Caco-2 (cell line): ENCODE data around the gene KIF17. TPM values are rescaled to one million over a fixed set of nuclear protein-coding genes. Genes with fewer than 3 reads are reported as not detected.

Experiments used
- BruUV-seq: library from RNA; stranded (reverse); fragments of 400-500 nt; replicated peaks from 2 replicates; lab custom pipeline; 2021; lab: Mats Ljungman, UMichigan
- CTCF ChIA-PET: fragments of 300-600 bp; sonication (Branson Sonifier 250); formaldehyde crosslinking; loops from one replicate; lab custom pipeline; 2022; ENCODE audit warnings: antibody characterized with exemption; lab: Charles Lee
- POLR2A ChIA-PET: fragments of 300-600 bp; sonication (Branson Sonifier 250); formaldehyde crosslinking; loops from one replicate; lab custom pipeline; 2022; ENCODE audit warnings: antibody characterized with exemption; lab: Charles Lee
- DNase-seq, 2 experiments: peaks; one replicate each; pipeline versions ENCODE4 v3.0.0 to v3.0.0-alpha.2; 2020 to 2022
- H3K27me3 ChIP-seq: replicated peaks from 2 replicates; pipeline ENCODE4 v1.6.0; 2011; ENCODE audit warnings: low read length; ENCODE audit not compliant: control insufficient read depth, insufficient read depth
- H3K36me3 ChIP-seq: 2 replicates; pipeline ENCODE4 v1.5.1; 2011; ENCODE audit warnings: low read length; ENCODE audit not compliant: control insufficient read depth, insufficient read depth
- H3K4me1 ChIP-seq: fragments of 250-450 bp; sonication (Bioruptor Pico); 2 replicates; pipeline ENCODE4 v1.5.1; 2020; ENCODE audit warnings: mild to moderate bottlenecking
- H3K4me3 ChIP-seq: 2 replicates; pipeline ENCODE4 v1.5.1; 2011; ENCODE audit warnings: low read depth, mild to moderate bottlenecking, control low read depth, low read length
- H3K9me3 ChIP-seq: fragments of 250-450 bp; sonication (Bioruptor Pico); 2 replicates; pipeline ENCODE4 v1.5.1; 2020; ENCODE audit warnings: mild to moderate bottlenecking, moderate library complexity
- H3K27ac Mint-ChIP-seq: one replicate; pipeline ENCODE4 v1.8.0; 2022; ENCODE audit warnings: mixed read lengths; ENCODE audit not compliant: unreplicated experiment
- H3K27me3 Mint-ChIP-seq: one replicate; pipeline ENCODE4 v1.8.0; 2022; ENCODE audit warnings: mixed read lengths; ENCODE audit not compliant: insufficient read depth, unreplicated experiment
- H3K36me3 Mint-ChIP-seq: one replicate; pipeline ENCODE4 v1.8.0; 2022; ENCODE audit warnings: mild to moderate bottlenecking, mixed read lengths; ENCODE audit not compliant: insufficient read depth, unreplicated experiment
- H3K4me1 Mint-ChIP-seq: one replicate; pipeline ENCODE4 v1.8.0; 2022; ENCODE audit warnings: low read depth, mixed read lengths; ENCODE audit not compliant: unreplicated experiment
- H3K4me3 Mint-ChIP-seq: one replicate; pipeline ENCODE4 v1.8.0; 2022; ENCODE audit warnings: mild to moderate bottlenecking, moderate library complexity, mixed read lengths; ENCODE audit not compliant: unreplicated experiment
- H3K9me3 Mint-ChIP-seq: one replicate; pipeline ENCODE4 v1.8.0; 2022; ENCODE audit warnings: mixed read lengths; ENCODE audit not compliant: unreplicated experiment
- intact Hi-C: fragments of 100-400 bp; cut with micrococcal nuclease; formaldehyde crosslinking; loops from one replicate; pipeline ENCODE4 v1.10.0; 2022; ENCODE audit not compliant: unreplicated experiment
- total RNA-seq: library from RNA; stranded (reverse); gene quantifications from 2 replicates; pipeline ENCODE4 v1.2.3, GENCODE V29; 2022
- TF ChIP-seq, protein P1 (sequence below), 2 experiments: fragments of 200-600 bp in 1 of 2; IDR thresholded peaks; 1 replicate in 1 of 2; 2 replicates in 1 of 2; pipeline versions ENCODE4 v1.5.1 to v1.8.0; 2011 to 2022; ENCODE audit warnings: antibody characterized with exemption in 1 of 2, control low read depth in 1 of 2, inconsistent platforms in 1 of 2, low read depth in 1 of 2, low read length in 1 of 2, mild to moderate bottlenecking in 1 of 2, moderate library complexity in 1 of 2; ENCODE audit not compliant: insufficient read depth in 1 of 2, severe bottlenecking in 1 of 2, unreplicated experiment in 1 of 2

Gene KIF17
- total RNA-seq, 1 experiment from 2014 or later, result 1.5 TPM

GRCh38 chr1:20684050-20684620 is 33.7 kb downstream of the KIF17 start:
- Histone ChIP-seq H3K4me1 (no peaks in the 10 kb centered on the region), H3K9me3 (no peaks in the 10 kb centered on the region), H3K4me3 (no peak overlapping the region), H3K36me3 (no peaks in the 10 kb centered on the region), H3K27me3 (no peaks in the 10 kb centered on the region)
- POLR2A ChIA-PET, result no interaction called here
- Mint-ChIP-seq H3K36me3 (no peaks in the 10 kb centered on the region), H3K9me3 (no peaks in the 10 kb centered on the region), H3K27ac (no peak overlapping the region), H3K27me3 (no peaks in the 10 kb centered on the region), H3K4me1 (no peaks in the 10 kb centered on the region), H3K4me3 (no peak overlapping the region)
- intact Hi-C loops, result no loop called here
- TF ChIP-seq, protein P1, sequence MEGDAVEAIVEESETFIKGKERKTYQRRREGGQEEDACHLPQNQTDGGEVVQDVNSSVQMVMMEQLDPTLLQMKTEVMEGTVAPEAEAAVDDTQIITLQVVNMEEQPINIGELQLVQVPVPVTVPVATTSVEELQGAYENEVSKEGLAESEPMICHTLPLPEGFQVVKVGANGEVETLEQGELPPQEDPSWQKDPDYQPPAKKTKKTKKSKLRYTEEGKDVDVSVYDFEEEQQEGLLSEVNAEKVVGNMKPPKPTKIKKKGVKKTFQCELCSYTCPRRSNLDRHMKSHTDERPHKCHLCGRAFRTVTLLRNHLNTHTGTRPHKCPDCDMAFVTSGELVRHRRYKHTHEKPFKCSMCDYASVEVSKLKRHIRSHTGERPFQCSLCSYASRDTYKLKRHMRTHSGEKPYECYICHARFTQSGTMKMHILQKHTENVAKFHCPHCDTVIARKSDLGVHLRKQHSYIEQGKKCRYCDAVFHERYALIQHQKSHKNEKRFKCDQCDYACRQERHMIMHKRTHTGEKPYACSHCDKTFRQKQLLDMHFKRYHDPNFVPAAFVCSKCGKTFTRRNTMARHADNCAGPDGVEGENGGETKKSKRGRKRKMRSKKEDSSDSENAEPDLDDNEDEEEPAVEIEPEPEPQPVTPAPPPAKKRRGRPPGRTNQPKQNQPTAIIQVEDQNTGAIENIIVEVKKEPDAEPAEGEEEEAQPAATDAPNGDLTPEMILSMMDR (IDR thresholded peaks at IDR 0.05; ENCODE audit: insufficient read depth in 1 of 2, low read depth in 1 of 2, low read length in 1 of 2, severe bottlenecking in 1 of 2, unreplicated experiment in 1 of 2), result no peak
- CTCF ChIA-PET, result no interaction called here
- DNase-seq, result no peak
- no TSS peak for BruUV-seq

- TF ChIP-seq, protein P1 (IDR thresholded peaks at IDR 0.05; ENCODE audit: insufficient read depth in 1 of 2, low read depth in 1 of 2, low read length in 1 of 2, severe bottlenecking in 1 of 2, unreplicated experiment in 1 of 2), result no peak
- H3K9me3 ChIP-seq, result no peaks in the 10 kb centered on the region
- H3K36me3 ChIP-seq, result no peaks in the 10 kb centered on the region
- Mint-ChIP-seq H3K27ac (no peak overlapping the region), H3K36me3 (no peaks in the 10 kb centered on the region), H3K4me1 (no peaks in the 10 kb centered on the region), H3K27me3 (no peaks in the 10 kb centered on the region), H3K9me3 (no peaks in the 10 kb centered on the region), H3K4me3 (no peak overlapping the region)
- H3K4me1 ChIP-seq, result no peaks in the 10 kb centered on the region
- no TSS peak for BruUV-seq
- CTCF ChIA-PET, result no interaction called here
- POLR2A ChIA-PET, result no interaction called here
- DNase-seq, result no peak
- H3K4me3 ChIP-seq, result no peak overlapping the region
- no peaks in the 10 kb centered on the region for H3K27me3 ChIP-seq
- intact Hi-C loops, result no loop called here
Measured at GRCh38 chr1:20683614-20684013, 34.2 kb downstream of the KIF17 start.

- H3K4me3 Mint-ChIP-seq, result no peak overlapping the region
- no peaks in the 10 kb centered on the region for H3K4me1 Mint-ChIP-seq
- Histone ChIP-seq H3K4me3 (no peak overlapping the region), H3K36me3 (no peaks in the 10 kb centered on the region), H3K9me3 (no peaks in the 10 kb centered on the region), H3K27me3 (no peaks in the 10 kb centered on the region), H3K4me1 (no peaks in the 10 kb centered on the region)
- intact Hi-C loops, result no loop called here
- H3K27me3 Mint-ChIP-seq, result no peaks in the 10 kb centered on the region
- H3K27ac Mint-ChIP-seq, result no peak overlapping the region
- TF ChIP-seq, protein P1 (IDR thresholded peaks at IDR 0.05; ENCODE audit: insufficient read depth in 1 of 2, low read depth in 1 of 2, low read length in 1 of 2, severe bottlenecking in 1 of 2, unreplicated experiment in 1 of 2), result no peak
- DNase-seq, result no peak
- H3K9me3 Mint-ChIP-seq, result no peaks in the 10 kb centered on the region
- ChIA-PET CTCF (interaction anchor here (0.6 kb wide), 1 partner anchor 14 kb away, joined by 4 read pairs; no protein-coding TSS in a partner anchor), POLR2A (no interaction called here)
- H3K36me3 Mint-ChIP-seq, result no peaks in the 10 kb centered on the region
- no TSS peak for BruUV-seq
Measured at GRCh38 chr1:20682571-20683236, 35.1 kb downstream of the KIF17 start.
